Motor neuron (in vitro differentiated cells): Measurements from ENCODE around the gene KIAA1217. TPM values are rescaled to one million over a fixed set of nuclear protein-coding genes. Genes with fewer than 3 reads are reported as not detected.

ENCODE experiments used
- ATAC-seq, 8 experiments: fragments of 200-7000 bp; cut with Tn5 transposase; replicated peaks in 6 of 8; 2 replicates each; pipeline ENCODE4 v1.8.0; 2021; ENCODE audit warnings: mild to moderate bottlenecking in 8 of 8, moderate library complexity in 8 of 8
- H3K27ac ChIP-seq, 2 donors: fragments of 250-450 bp; sonication (Bioruptor Pico); 2 replicates each; pipeline ENCODE4 v1.9.0; 2021; ENCODE audit warnings: antibody characterized with exemption in 2 of 2, mild to moderate bottlenecking in 2 of 2, moderate library complexity in 1 of 2
- H3K4me1 ChIP-seq, 2 donors: fragments of 250-450 bp; sonication (Bioruptor Pico); replicated peaks in 1 of 2; 2 replicates each; pipeline ENCODE4 v1.6.1; 2021; ENCODE audit warnings: antibody characterized with exemption in 2 of 2, mild to moderate bottlenecking in 2 of 2, moderate library complexity in 1 of 2
- H3K4me3 ChIP-seq, 5 donors: fragments of 250-450 bp; sonication (Bioruptor Pico); 2 replicates each; pipeline ENCODE4 v1.9.0; 2021; ENCODE audit warnings: antibody characterized with exemption in 5 of 5, mild to moderate bottlenecking in 5 of 5, moderate library complexity in 4 of 5
- WGBS, 10 experiments: fragments of 450-650 bp; shearing (Covaris generic); methylation state at CpG; one replicate each; pipeline ENCODE4 v1.0.0; 2022; 5-methylcytosine and 5-hydroxymethylcytosine counted together
- in situ Hi-C, 9 experiments: fragments of 400-800 bp; cut with MboI; loops; one replicate each; pipeline ENCODE4 v1.15.0; 2021; ENCODE audit warnings: low sequenced_read_pairs in 9 of 9, low pct_unique_long_range_greater_than_20kb in 2 of 9; ENCODE audit not compliant: unreplicated experiment in 9 of 9
- total RNA-seq, 8 experiments: library from RNA; unstranded; fragments of 300-600 nt; gene quantifications; 2 replicates each; pipeline versions ENCODE4 v1.2.3 to v1.2.4, GENCODE V29; 2022

KIAA1217 gene
- total RNA-seq, 8 experiments from 2014 or later, result 0.73 to 29.0 (median 3.1) TPM

DNA sequence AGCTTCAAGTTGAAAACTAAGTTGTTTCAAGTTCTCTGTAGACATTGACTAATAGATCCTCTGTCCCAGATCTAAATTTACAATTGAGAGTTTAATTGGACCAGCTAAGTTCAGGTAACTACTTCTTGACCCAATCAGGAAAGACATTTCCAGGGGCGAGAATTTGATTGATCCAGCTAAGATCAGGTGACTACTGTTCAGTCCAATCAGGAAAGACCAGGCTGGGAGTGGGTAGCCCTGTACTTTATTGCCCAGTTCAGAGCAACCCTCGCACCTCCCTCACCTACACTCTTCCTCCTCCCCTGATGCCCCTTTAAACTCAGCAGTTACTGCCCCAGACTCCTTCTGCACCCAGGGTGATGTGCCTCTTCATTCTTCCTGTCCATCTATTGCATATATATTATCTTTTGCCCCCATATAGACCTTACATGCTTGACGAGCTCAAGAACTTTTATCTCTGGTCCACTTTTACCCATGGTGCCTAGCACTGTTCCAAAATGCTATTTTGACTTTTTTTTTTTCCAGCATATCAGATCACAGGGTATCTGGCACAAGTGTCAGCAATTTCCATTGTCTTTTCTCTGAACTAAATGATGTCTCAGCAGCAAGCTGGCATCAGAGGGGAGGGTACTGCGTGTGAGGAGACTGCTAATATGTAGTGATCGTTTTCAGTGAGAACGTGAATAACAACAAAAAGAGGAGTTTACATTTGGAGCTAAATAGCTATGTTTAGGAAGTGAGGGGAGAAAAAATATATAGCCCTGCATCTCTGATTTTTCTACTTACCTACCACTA is 169.4 kb downstream of the KIAA1217 start:
- H3K4me3 ChIP-seq, result no peak overlapping the region
- H3K4me1 ChIP-seq, result no peaks in the 10 kb centered on the region
- H3K27ac ChIP-seq, result no peak overlapping the region
- ATAC-seq, result no peak
- in situ Hi-C loops, result loop anchor here in 2 of 9 experiments (25.0 kb wide), 1 partner anchor 134 kb away; no protein-coding TSS in a partner anchor
- 47 to 100% (median 84%) methylated on average over 1 to 6 of the region's 6 CpGs; no CpG with 5 or more reads in 1 of the 10 experiments for WGBS, 10 experiments

DNA sequence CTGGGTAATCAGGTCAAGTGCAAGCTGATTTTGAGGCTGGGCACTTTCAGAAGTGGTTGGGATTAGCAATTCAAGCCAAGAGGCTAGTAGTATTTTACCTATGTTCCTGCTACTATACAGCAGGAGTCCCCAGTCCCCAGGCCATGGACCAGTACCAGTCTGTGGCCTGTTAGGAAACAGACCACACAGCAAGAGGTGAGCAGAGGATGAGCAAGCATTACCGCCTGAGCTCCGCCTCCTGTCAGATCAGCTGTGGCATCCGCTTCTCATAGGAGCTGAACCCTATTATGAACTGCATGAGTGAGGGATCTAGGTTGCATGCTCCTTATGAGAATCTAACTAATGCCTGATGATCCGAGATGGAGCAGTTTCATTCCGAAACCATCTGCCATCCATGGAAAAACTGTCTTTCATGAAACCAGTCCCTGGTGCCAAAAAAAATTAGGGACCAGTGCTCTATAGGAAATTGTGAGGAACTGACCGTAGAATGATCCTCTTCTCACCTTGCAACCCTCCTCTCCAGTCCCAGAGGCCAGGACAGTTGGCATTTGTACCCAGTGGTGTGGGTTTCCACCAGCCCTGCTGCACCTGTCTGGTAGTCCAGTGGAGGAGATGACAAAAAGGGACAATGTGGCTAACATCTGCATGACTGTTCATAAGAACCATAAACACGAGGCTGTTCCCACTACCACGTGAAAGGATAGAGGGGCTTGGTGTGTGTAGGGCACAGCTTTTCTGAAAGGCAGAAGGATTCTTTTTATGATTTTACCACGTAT is 172.5 kb downstream of the KIAA1217 start:
- no peak for ATAC-seq

DNA sequence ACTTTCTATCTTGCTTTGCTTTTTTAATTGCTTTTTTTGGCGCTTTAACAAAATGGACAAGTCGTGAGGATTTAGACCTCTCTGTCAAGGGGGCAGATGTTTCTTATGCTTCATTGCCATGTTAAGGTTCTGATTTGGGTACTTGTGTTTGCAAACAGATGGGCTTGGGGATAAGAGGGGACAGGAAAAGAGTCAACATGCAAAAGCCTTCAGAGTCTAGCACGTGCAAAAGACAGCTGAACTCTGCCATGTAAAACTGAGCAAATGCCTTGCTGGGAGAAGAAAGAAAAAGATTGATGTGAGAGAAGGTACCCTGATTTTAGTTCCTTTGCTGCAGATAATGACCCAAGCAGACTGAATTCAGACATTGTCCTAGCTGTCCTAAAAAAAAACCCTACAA is 173.1 kb downstream of the KIAA1217 start:
- no peak for ATAC-seq
- no peak overlapping the region for H3K27ac ChIP-seq
- in situ Hi-C loops, result loop anchor here in 2 of 9 experiments (25.0 kb wide), 1 partner anchor 130 kb away; no protein-coding TSS in a partner anchor
- 7 to 93% (median 75%) methylated on average over 1 to 3 of the region's 3 CpGs for WGBS, 10 experiments
- H3K4me3 ChIP-seq, result no peak overlapping the region
- H3K4me1 ChIP-seq, result peaks cover 0 to 7% of the 10 kb centered on the region in 2 donors

More for the DNA sequence above, 172.5 kb downstream of the KIAA1217 start:
- Histone ChIP-seq H3K4me1 (peaks cover 0 to 7% of the 10 kb centered on the region in 2 donors), H3K4me3 (no peak overlapping the region), H3K27ac (no peak overlapping the region)
- 33 to 100% (median 78%) methylated on average over 1 to 7 of the region's 9 CpGs; no CpG with 5 or more reads in 1 of the 10 experiments for WGBS, 10 experiments
- in situ Hi-C loops, result loop anchor here in 2 of 9 experiments (25.0 kb wide), 1 partner anchor 131 kb away; no protein-coding TSS in a partner anchor

DNA sequence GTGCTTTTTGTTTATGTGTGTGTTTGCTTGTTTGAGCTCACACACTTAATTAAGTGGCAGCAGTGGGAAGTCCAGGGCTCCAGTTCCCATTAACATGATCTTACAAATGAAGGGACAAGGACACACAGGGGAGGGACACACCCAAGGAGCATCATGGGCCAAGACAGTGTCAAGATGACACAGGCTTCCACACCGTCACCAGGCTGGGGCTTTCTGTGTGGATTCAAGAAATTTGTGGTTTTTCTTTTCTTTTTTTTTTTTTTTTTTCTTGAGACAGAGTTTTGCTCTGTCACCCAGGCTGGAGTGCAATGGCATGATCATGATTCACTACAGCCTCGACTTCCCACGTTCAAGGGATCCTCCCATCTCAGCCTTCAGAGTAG is 173.6 kb downstream of the KIAA1217 start:
- in situ Hi-C loops, result loop anchor here in 2 of 9 experiments (25.0 kb wide), 1 partner anchor 130 kb away; no protein-coding TSS in a partner anchor
- Histone ChIP-seq H3K4me1 (peaks cover 0 to 7% of the 10 kb centered on the region in 2 donors), H3K27ac (no peak overlapping the region), H3K4me3 (no peak overlapping the region)
- ATAC-seq, result peak in 1 of 8 experiments; percentile 7
- WGBS, 10 experiments, result 14 to 100% (median 100%) methylated on average over 1 to 2 of the region's 3 CpGs; no CpG with 5 or more reads in 5 of the 10 experiments

DNA sequence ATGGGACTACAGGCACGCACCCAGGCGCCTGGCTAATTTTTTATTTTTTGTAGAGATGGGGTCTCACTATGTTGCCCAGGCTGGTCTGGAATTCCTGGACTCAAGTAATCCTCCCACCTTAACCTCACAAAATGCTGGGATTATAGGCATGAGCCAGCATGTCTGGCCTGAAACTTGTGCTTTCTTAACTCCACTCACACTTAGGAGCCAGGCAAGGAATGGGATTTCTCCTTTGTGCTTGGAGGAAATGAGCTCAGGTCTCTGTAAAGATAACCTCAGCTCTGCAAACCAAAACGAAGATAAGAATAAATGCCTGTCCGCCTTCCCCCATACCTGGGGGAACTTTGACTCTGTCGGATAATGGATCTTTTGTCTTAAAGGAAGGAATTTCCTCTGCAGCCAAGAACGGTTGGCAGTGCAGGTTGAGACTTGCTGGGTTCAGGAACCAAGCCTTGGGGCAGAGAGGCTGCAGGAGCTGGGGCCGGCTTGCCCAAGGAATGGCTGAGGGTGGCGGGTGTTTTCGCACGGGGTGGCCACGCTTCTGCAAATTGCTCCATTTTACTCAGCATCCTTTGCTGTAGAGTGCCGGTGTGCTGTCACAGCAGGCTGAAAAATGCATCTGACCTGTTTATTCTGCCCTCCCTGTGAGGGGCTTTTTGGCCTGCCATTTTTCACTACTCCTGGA is 174.2 kb downstream of the KIAA1217 start:
- no peak for ATAC-seq
- WGBS, 10 experiments, result 20 to 87% (median 73%) methylated on average over 1 to 9 of the region's 12 CpGs; no CpG with 5 or more reads in 1 of the 10 experiments
- in situ Hi-C loops, result loop anchor here in 2 of 9 experiments (25.0 kb wide), 1 partner anchor 129 kb away; no protein-coding TSS in a partner anchor
- Histone ChIP-seq H3K27ac (no peak overlapping the region), H3K4me1 (peaks cover 0 to 7% of the 10 kb centered on the region in 2 donors), H3K4me3 (no peak overlapping the region)

DNA sequence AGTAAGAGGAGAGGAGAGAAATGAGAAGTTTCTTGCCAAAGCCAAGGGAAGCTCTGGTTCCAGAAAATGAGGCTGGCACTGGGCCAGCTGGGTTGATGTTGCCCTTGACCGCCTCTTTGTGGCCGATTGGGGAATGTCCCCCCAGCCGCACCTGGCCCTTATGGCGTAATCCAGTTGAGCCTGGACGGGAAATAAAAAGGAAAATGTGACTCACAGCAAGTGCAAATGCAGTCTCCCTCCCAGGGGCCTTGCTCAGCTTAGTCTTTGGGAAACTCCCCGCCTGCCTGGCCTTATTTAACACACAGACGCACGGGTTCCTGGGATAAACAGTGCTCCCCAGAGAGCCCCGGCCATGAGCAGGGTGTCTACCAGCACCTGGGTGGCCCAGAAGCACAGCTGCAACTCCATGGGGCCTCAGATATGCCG is 174.8 kb downstream of the KIAA1217 start:
- H3K27ac ChIP-seq, result no peak overlapping the region

DNA sequence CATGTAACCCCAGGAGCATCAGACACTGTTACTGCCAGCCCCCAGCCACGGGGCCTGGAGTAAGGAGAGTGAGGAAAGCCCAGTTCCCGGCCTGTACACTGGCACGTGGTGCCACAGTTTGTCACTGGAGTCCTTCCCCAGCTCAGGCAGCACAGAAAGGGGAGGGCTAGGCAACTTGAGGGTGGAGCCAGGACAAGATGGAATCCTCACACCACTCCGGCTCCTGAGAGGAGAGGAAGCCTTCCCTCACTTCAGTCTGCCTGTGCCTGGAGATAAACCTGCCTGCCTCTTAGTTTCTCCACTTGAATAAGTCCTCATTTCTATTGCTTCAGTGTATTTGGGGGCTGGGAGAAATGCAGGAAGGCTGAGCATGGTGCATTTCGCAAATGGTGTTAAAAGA is 176.0 kb downstream of the KIAA1217 start:
- Histone ChIP-seq H3K27ac (no peak overlapping the region), H3K4me3 (no peak overlapping the region), H3K4me1 (peaks cover 0 to 7% of the 10 kb centered on the region in 2 donors)
- no peak for ATAC-seq
- WGBS, 10 experiments, result 17 to 100% (median 85%) methylated on average over 1 to 4 of the region's 5 CpGs; no CpG with 5 or more reads in 2 of the 10 experiments
- in situ Hi-C loops, result loop anchor here in 2 of 9 experiments (25.0 kb wide), 1 partner anchor 127 kb away; no protein-coding TSS in a partner anchor

More for the DNA sequence above, 174.8 kb downstream of the KIAA1217 start:
- ATAC-seq, result peak; percentile 45 to 99 (median 97)
- in situ Hi-C loops, result loop anchor here in 2 of 9 experiments (25.0 kb wide), 1 partner anchor 129 kb away; no protein-coding TSS in a partner anchor
- 0 to 69% (median 40%) methylated on average over 2 to 8 of the region's 10 CpGs; no CpG with 5 or more reads in 1 of the 10 experiments for WGBS, 10 experiments
- H3K4me3 ChIP-seq, result no peak overlapping the region
- H3K4me1 ChIP-seq, result peaks cover 0 to 7% of the 10 kb centered on the region in 2 donors

DNA sequence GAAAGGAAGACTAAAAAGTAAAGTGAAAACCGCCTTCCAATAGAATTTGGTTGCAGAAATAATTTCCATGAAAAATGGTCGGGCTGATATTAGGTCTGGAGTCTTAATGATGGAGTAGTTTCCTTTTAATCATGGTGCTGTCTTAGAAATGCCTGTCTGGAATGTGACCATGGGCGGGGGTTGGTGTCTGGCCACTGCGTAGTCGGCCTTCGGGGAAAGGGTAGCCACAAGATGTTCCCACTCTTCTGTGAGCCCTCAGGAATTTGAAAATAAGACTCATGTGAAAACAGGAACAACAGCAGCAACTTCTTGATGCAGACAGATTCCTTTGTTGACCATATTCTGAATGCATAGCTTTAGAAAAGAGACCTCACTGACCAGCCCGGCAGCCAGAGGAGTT is 176.8 kb downstream of the KIAA1217 start:
- in situ Hi-C loops, result loop anchor here in 2 of 9 experiments (25.0 kb wide), 1 partner anchor 127 kb away; no protein-coding TSS in a partner anchor
- 57 to 100% (median 85%) methylated on average over 1 to 7 of the region's 7 CpGs; no CpG with 5 or more reads in 2 of the 10 experiments for WGBS, 10 experiments
- H3K4me1 ChIP-seq, result peaks cover 0 to 7% of the 10 kb centered on the region in 2 donors
- ATAC-seq, result no peak
- no peak overlapping the region for H3K4me3 ChIP-seq
- no peak overlapping the region for H3K27ac ChIP-seq

DNA sequence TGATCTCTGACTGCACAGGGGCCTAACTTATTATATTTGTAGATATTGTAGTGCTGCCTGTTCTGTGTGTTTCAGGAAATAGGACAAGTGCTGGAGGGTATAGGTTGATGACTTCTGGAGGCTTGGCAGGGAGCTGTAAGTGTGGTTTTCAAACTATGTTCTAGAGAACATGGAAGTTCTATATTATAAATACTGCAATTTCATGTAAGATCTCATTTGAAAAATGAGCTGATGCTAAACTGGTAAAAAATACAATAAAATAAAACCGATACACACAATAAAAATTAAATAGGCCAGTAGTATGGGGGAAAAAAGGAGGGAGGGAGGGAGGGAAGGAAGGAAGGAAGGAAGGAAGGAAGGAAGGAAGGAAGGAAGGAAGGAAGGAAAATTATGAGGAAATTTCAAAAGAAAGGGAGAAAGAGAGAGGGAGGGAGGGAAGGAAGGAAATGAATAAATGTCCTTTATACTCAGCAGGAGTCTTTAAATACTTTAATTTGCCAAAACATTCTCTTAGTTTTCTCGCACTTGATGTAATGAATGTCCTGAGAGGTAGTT is 181.3 kb downstream of the KIAA1217 start:
- WGBS, 10 experiments, result 71 to 100% (median 100%) methylated on average over 1 to 2 of the region's 2 CpGs; no CpG with 5 or more reads in 4 of the 10 experiments
- Histone ChIP-seq H3K4me3 (no peak overlapping the region), H3K4me1 (peaks cover 0 to 4% of the 10 kb centered on the region in 2 donors), H3K27ac (no peak overlapping the region)
- no peak for ATAC-seq
- in situ Hi-C loops, result loop anchor here in 2 of 9 experiments (25.0 kb wide), 1 partner anchor 122 kb away; no protein-coding TSS in a partner anchor

DNA sequence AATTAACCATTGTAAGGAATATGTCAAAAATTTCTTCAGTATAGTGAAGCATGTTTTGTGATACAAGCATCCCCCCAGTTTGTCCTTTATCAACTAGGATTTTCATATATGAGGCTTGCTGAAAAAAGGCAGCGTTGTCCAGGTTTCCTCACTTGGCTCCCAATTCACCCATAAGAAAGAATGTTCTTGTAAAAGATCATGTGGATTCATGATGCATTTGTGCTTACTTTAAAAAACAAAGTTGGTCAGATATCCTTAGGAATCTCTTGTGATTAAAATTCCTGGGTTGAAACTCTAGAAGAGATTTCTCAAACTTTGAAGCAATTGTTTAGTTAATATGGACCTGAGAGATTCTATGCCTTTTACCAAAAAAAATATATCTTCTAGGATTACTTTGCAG is 181.8 kb downstream of the KIAA1217 start:
- Histone ChIP-seq H3K4me1 (peaks cover 0 to 1% of the 10 kb centered on the region in 2 donors), H3K27ac (no peak overlapping the region), H3K4me3 (no peak overlapping the region)
- ATAC-seq, result no peak
- in situ Hi-C loops, result loop anchor here in 2 of 9 experiments (25.0 kb wide), 1 partner anchor 122 kb away; no protein-coding TSS in a partner anchor
- WGBS, 10 experiments, result 67 to 100% (median 100%) methylated on average over 1 of the region's 1 CpG; no CpG with 5 or more reads in 4 of the 10 experiments

DNA sequence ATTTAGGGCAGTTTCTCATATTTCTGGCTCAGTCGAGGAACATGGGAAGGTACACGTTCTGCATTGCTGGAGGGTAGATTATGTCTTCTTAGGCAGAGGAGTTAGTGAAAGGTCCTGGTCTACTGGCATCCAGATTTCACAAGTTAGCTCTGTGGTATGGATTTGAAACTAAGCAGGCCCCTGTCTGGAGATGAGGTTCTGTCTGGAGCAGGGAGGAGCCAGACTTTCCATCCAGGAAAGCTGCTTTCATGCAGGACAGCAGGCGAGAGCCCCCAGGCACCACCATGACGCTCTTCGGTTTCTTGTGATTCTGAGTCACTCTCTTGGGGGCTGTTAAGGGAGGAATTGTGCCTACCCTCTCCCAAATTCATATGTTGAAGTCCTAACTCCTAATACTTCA is 184.3 kb downstream of the KIAA1217 start:
- WGBS, 10 experiments, result 80 to 100% (median 100%) methylated on average over 1 to 3 of the region's 5 CpGs; no CpG with 5 or more reads in 3 of the 10 experiments
- no peak overlapping the region for H3K27ac ChIP-seq
- in situ Hi-C loops, result loop anchor here in 2 of 9 experiments (25.0 kb wide), 1 partner anchor 119 kb away; no protein-coding TSS in a partner anchor
- ATAC-seq, result peak in 1 of 8 experiments; percentile 44
- H3K4me1 ChIP-seq, result no peaks in the 10 kb centered on the region
- no peak overlapping the region for H3K4me3 ChIP-seq
